Stimulated activated CD8-positive, alpha-beta memory T cell treated with anti-CD3 and anti-CD28 coated beads, Interleukin-7, amount 100 ng/mL, for 1 hour (primary cell): ENCODE measurements around the gene HDGFL2.

Experiments used
- DNase-seq, 2 donors: peaks; one replicate each; pipeline ENCODE4 v3.0.0-alpha.2; 2020; ENCODE audit warnings: low read depth in 2 of 2

The HDGFL2 gene

DNA sequence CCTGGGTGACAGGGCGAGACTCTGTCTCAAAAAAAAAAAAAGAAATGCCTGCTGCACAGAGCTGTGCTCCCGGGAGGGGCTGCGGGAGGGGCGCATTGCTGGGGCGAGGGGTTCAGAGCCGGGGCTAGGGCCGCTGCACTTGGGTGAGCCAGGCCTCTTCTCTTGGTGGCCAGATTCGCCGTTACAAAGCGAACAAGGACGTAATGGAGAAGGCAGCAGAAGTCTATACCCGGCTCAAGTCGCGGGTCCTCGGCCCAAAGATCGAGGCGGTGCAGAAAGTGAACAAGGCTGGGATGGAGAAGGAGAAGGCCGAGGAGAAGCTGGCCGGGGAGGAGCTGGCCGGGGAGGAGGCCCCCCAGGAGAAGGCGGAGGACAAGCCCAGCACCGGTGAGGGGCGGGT lies 27.2 kb downstream of the HDGFL2 start:
- no peak for DNase-seq

DNA sequence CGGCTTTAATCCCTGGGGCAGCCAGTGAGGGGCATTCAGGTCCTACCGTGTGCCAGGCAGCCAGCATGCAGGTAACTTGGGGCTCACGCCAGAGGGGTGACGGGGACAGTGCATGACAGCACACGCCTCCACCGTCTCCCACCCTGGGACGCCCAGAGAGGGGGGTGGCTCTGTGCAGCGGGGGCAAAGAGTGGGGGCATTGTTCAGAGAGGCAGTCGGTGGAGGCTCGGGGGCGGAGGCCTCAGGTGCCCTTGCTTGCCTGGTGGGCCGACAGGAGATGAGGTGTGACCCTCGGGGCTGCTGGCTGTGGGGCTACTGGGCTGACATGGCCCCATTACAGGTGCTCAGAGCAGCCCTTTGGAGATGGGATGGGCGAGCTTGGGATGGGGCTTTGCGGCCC lies 27.8 kb downstream of the HDGFL2 start:
- DNase-seq: no peak

DNA sequence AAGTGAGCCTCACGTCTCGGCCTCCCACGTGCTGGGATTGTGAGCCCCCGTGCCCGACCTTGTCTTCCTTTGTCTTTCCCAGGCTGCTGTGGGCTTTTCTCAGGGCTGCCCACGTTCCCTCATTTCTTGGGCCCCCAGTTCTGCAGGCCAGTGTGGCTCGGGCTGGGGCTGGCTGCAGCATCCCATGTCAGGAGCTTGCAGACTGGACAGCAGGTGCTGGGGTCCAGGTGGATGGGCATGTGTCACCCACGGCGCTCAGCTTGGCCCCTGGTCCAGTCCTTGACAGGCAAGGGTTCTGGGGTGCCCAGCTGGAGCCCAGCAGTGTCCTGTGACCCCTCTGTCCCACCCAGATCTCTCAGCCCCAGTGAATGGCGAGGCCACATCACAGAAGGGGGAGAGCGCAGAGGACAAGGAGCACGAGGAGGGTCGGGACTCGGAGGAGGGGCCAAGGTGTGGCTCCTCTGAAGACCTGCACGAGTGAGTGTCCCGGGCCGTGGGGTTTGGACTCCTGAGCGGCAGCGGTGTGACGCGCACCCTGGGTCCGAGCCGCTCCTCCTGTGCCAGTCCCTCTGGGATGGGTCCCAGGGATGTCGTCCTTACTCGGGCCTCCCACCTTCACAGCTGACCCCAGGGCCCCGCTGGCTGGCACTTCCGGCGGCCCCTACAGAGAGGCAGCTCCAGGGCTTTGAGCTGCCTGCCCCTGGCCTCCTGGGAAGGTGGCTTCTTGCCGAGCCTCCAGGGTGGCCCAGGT lies 28.9 kb downstream of the HDGFL2 start:
- no peak for DNase-seq

DNA sequence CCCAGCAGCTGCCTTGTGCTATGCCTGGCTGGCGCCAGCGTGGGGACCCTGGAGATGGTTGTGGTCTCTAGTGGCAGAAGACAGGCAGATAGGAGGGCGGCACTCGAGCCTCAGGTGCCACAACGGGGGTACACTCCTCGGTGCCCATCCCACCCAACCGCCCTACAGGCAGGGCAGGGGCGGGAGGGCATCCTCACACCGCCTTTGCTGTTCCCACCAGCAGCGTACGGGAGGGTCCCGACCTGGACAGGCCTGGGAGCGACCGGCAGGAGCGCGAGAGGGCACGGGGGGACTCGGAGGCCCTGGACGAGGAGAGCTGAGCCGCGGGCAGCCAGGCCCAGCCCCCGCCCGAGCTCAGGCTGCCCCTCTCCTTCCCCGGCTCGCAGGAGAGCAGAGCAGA lies 29.6 kb downstream of the HDGFL2 start:
- no peak for DNase-seq

DNA sequence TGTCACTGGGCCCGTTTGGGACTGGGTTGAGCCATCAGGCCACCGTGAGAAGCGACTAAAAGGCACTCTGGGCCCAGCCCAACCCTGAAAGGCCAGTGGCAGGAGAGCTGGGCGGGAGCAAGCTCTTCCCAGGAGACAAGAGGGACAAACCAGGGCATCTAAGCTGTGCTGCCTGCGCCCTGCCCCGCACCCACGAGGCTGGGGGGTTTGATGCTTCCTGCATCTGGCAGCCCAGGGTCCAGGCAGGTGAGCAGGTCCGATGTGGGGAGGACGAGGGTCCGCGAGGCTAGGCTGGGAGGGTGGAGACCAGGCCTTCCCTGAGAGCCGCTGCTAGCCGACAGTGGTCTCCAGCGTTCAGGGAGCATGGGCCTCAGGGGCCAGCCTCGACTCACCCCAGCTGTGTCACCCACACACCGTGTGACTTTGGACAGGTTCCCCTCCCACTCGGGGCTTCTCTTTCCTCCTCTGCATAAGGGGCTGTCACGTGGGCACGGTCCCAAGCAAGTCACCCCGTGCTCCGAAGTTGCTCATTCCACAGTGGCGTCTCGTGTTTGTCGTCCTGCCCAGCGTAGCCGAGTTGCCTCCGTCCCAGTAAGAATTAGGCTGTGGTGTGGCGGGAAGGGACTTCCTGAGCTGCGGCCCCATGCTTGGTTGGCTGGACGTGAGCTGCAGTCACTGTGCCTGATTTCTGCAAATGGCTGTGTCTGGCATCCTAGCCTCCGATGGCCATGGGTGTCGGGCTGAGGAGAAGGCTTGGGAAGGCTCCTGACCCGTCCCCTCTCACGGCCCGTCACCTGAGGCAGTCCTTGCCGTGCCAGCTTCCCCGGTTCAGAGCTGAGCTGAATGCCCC lies 30.4 kb downstream of the HDGFL2 start:
- DNase-seq: no peak

DNA sequence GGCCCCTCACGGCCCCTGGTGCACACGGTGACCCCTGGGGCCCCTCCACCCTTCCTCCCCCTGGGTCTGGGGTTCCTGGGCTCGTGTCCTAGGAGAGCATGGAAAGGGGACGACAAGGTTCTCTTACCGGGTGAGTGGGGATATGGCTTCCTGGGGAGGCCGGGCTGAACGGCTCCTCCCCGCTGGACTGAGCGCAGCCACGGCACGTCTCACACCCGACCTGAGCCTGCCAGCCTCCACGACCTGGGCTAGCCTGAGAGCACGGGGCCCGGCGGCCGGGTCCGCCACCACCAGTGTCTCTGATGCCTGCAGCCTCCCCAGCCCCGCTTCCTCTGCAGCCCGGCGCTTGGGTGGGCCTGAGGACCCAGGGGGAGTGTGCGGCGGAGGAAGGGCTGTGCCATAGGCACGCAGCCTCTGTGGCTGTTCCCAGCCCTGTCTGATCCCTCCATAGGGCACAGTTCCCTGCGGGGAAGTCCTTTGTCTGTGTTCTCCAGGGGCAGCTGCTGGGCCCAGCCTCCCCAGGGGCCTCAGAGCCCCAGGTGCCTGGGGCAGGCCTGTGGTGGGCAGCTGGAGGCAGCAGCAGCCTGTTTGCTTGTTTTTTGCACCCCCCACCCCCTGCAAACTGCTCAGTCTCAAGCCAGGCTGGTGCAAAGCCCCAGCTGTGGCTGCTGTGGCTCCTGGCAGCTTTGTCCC lies 31.2 kb downstream of the HDGFL2 start:
- DNase-seq: no peak

DNA sequence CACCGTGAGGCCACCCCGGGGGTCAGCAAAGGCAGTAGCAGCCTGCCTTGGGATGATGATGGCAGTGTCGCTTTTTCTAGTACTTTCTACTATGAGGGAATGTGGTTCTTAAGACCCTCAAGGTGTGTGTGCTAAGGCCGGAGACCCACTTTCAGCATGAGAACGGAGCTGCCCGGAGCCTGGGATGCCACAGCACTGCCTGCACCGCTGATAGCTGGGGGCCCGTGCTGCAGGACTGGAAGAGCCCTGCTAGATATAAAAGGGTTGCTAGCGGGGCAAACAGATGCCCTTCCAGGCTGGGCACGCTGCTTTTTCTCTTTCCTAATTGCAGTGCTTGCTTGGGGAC lies 31.7 kb downstream of the HDGFL2 start:
- DNase-seq: no peak

DNA sequence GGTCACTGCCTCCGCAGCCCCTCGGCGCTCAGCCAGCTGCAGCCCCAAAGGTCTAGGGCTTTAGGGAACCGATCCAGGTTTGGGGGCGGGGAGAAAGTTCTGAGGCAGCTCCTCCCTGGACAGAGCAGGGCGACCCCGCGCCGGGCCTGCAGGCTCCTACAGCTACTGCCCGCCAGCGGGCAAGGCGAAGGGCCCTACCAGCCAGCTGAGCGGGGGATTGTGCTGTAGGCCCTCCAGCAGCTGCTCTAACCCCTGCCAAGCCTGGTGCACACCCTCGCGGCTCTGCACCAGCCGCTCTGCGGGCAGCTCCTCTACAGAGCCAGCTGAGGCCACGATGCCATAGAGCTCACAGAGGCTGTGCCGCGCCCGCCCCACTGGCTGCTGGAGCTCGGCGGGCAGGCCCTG lies 32.2 kb downstream of the HDGFL2 start:
- DNase-seq: no peak

DNA sequence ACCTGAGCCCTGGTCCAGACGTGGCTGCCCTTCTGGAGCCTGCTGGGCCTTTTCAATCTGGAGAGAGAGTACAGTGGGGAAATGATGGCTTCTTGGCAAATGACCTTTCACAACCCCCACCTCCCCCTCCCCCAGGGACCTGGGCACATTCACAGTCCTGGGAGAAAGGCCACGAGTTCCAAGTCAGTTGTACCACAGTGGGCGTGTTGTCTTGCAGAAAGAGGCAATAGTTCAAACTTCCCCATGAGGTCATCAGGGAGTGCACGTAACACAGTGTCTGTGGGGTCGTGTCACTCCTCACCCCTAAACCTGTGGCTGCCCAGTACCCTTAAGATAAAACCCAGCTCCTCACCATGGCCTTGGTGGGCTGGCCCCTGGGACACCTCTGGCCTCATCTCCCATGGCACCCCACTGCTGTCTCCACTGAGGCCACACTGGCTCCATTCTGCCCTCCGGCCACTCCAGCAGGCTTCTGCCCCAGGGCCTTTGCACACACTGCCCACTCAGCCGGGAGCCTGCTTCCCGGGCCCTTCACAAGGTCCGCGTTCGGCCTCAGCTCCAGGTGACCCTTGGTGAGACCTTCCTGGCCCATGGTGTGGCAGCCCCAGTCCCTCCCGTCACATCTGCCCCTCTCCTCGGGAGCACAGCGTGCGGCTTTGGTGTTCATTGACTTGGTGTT lies 32.9 kb downstream of the HDGFL2 start:
- no peak for DNase-seq

DNA sequence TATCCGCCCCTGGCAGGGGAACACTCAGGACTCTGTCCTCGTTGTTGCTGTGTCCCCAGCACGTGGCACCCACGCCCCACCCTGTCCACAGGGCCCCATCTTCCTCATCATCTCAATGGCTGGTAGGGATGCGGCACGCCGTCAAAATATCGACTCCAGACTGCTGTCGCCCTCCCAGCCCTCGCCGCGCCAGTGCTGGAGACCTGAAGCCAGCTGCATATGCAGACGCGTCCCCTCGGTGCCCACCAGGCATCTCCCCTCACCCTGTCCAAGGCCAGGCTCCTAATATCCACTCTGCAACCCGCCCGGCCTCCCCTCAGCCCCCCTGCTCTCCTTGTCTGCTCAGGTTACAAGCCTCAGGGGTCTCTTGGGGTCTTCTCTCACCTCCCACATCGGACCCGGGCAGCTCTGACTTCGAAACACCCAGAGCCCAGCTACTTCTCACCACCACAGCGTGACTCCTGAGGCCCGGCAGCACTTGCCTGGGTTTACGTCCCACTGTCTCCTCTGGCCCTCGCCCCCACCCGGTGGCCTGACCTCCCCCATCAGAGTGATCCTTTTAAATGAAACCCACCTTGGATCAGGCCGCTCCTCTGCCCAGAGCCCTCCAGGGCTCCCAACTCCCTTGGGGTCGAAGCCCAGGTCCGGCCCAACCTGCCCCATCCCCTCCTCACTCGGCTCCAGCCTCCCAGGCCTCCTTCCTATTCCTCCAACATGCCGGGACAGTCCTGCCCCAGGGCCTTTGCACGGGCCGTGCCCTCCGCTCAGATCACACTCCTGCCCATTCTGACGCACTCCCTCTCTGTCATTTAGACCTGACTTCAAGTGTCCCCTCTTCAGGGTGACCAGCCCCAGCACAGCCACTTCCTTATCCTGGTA lies 33.7 kb downstream of the HDGFL2 start:
- no peak for DNase-seq

DNA sequence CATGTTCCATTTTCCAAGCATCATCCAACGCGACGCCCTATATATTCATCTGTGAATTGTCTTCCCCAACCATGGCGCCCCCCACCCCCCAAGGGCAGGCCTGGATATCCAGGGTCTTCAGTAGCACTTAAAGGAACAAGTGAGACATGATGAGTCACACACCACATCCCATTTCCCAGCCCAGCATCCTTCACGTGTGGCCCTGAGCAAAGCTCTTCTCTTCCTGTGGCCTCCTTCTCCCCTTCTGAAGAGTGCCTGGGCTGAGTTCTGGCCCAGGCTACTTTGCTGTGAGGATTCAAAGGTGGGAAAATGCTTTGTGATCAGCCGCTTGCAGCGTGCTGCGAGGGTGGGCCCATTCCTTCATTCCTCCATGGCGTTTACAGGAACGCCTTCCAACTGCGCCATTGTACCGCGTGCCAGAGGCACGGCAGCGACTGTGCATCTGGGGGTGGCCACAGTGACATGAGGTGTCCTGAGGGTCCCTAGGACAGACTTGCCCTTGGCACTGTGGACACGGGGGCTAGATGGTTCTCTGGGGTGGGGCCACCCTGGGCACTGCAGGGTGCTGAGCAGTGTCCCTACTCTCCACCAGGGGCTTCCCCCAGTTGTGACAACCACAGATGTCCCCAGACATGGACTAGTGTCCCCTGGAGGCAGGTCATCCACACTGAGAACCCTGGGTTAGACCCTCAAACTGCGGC lies 34.5 kb downstream of the HDGFL2 start:
- DNase-seq: no peak

DNA sequence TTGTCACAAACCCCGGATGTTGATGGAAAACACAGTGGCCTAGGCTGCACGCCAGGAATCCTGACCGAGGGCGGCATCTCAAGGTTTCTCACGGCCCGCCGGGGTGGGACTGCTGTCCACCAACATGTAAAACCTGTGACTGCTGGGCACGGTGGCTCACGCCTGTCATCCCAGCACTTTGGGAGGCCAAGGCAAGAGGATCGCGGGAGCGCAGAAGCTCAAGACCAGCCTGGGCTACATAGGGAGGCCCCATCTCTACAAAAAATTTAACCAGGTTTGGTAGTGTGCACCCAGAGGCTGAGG lies 35.0 kb downstream of the HDGFL2 start:
- DNase-seq: no peak

DNA sequence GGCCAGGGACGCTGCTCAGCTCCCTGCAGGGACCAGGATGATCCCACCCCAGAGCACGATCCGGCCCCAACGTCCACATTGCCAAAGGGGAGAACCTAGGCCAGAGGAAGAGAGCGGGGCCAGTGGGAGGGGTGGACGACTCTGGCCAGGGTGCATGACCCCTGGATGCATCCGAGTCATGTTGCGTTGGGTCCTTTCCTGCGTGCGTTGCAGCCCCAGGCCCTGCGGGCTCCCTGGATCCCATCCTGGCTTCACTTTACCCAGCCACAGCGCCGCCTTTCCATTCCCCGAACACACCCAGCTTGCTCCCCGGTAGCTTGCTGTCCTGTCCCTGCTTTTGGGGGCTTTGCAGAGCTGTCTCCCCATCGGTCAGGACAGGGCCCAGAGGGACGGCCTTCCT lies 35.7 kb downstream of the HDGFL2 start:
- no peak for DNase-seq

DNA sequence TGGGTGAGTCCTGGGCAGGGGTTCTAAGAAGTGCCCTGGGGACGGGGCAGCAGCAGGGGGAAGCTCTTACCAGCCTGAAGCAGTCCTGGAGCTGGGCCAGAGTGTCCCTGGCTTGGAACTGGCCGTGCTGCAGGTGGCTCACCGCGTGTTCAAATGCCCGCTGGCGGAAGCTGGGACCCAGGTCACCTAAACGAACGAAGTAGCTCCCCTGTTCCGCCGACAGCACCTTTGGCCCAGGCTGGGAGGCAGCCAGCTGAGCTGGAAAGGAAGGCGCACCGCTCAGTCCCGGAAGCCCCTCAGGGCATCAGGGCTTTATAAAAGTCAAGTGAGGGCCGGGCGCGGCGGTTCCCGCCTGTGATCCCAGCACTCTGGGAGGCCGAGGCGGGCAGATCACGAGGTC lies 36.6 kb downstream of the HDGFL2 start:
- DNase-seq: no peak

DNA sequence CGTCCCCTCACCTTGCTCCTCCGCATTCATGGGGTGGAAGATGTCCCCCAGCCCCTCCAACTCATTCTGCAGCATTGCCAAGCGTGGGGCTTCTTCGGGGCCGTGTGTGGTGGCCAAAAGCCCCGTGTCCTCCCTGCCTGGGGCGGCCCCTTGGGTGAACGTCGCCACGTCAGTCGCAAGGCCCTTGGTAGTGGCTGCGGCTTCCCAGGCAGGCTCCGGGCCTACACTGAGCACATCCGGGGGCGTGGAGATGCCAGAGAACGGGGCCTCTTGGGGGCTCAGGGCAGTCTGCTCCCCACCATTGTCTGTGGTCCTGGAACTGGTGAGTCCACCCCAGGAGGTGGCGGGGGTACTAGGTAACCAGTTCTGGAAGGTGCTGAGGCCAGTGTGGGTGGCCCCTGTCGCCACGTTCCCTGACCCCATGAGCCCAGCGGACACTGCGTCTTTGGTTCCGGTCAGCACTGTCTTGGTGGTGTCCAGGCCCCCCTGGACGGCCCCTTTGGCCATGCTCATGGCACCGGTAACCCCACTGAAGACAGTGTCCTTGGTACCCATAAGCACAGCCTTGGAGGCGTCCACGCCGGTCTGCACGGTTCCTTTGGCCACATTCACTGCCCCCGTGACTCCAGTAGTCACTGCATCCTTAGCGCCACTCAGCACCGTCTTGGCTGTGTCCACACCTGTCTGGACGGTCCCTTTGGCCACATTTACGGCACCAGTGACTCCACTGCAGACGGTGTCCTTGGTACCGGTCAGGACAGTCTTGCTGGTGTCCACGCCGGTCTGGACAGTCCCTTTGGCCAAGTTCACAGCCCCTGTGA lies 38.5 kb downstream of the HDGFL2 start:
- no peak for DNase-seq

DNA sequence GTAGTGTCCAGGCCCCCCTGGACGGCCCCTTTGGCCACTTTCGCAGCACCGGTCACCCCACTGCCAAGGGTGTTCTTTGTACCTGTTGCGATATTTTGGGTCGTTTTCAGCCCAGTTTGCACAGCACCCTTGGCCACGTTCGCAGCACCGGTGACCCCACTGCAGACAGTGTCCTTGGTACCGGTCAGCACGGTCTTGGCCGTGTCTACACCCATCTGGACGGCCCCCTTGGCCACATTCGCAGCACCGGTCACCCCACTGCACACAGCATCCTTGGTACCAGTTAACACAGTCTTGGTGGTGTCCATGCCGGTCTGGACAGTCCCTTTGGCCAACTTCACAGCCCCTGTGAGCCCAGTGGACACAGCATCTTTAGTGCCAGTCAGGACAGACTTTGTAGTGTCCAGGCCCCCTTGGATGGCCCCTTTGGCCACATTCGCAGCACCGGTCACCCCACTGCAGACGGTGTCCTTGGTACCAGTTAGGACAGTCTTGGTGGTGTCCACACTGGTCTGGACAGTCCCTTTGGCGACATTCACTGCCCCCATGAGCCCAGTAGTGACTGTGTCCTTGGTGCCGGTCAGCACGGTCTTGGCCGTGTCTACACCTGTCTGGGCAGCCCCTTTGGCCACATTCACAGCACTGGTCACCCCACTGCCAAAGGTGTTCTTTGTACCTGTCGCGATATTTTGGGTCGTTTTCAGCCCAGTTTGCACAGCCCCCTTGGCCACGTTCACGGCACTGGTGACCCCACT lies 39.4 kb downstream of the HDGFL2 start:
- no peak for DNase-seq

DNA sequence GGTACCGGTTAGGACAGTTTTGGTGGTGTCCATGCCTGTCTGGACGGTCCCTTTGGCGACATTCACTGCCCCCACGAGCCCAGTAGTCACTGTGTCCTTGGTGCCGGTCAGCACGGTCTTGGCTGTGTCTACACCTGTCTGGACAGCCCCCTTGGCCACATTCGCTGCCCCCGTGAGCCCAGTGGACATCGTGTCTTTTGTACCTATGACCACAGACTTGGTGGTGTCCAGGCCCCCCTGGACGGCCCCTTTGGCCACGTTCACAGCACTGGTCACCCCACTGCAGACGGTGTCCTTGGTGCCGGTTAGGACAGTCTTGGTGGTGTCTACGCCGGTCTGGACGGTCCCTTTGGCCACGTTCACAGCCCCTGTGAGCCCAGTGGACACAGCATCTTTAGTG lies 40.0 kb downstream of the HDGFL2 start:
- no peak for DNase-seq

DNA sequence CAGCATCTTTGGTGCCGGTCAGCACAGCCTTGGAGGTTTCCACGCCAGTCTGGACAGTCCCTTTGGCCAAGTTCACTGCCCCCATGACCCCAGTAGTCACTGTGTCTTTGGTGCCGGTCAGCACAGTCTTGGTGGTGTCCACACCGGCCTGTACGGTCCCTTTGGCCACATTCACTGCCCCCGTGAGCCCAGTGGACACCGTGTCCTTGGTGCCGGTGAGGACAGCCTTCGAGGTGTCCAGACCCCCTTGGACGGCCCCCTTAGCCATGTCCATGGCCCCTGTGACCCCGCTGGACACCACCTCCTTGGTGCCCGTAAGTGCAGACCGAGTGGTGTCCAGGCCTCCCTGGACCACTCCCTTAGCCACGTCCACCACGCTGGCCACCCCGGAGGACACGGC lies 41.2 kb downstream of the HDGFL2 start:
- no peak for DNase-seq

DNA sequence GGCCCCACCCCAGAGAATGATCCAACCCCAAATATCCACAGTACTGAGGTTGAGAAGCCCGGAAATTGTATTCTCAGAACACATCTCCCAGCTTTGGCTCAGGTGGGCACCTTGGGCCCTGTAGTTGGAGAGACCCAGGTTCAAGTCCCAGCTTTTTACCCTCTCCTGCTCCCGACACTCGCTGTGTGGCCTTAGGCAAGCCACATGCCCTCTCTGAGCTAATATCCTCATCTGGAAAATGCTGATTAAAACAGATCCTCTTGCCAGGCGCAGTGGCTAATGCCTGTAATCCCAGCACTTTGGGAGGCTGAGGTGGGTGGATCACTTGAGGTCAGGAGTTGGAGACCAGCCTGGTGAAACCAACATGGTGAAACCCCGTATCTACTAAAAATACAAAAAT lies 43.6 kb downstream of the HDGFL2 start:
- no peak for DNase-seq
